Activated naive CD4-positive, alpha-beta T cell treated with anti-CD3 and anti-CD28 coated beads, Interleukin-2, amount 50 U/mL, for 24 hours (primary cell): Measurements from ENCODE around the gene BANK1.

ENCODE experiments used
- H3K27ac Mint-ChIP-seq: one replicate; pipeline ENCODE4 v1.8.0; 2021; ENCODE audit warnings: mild to moderate bottlenecking, mixed read lengths
- H3K27me3 Mint-ChIP-seq: one replicate; pipeline ENCODE4 v1.8.0; 2021; ENCODE audit warnings: mixed read lengths
- H3K36me3 Mint-ChIP-seq: one replicate; pipeline ENCODE4 v1.8.0; 2021; ENCODE audit warnings: mixed read lengths
- H3K4me1 Mint-ChIP-seq: one replicate; pipeline ENCODE4 v1.8.0; 2021; ENCODE audit warnings: mixed read lengths
- H3K4me3 Mint-ChIP-seq: one replicate; pipeline ENCODE4 v1.8.0; 2021; ENCODE audit warnings: mild to moderate bottlenecking, mixed read lengths
- H3K9me3 Mint-ChIP-seq: one replicate; pipeline ENCODE4 v1.8.0; 2021; ENCODE audit warnings: mixed read lengths

Gene BANK1

DNA sequence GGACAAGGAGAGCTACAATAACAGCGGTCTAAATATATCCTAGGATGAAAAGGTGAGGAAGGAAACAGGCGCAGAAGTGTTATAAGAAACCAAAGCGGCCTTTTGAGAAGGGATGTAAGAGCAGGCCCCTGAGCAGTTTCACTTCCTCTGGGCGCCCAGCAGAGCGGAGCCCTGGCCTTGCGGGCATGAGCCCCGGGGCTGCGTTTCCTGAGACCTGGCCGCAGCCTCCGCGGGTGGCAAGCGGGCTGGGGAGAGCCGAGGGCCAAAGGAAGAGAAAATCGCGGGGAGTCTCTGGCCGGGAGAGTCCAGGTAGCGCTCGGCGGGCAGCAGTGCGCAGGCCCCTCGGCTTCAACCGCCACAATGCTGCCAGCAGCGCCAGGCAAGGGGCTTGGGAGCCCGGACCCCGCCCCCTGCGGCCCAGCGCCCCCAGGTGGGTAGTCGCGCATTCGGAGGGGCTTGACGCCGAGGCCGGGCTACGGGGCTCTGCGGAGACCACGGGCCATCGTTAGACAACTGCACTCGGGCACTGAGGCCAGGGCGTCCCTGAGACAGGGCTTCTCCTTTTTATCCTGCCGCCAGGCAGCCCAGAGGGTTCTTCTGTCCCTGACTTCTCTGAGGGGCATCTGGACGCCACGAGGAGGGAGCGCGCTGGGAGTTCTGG lies at the start of gene BANK1:
TSS of gene BANK1 (plus strand) at position 210 of the 661 bp plus-strand sequence. CDS start at position 361, 151 bp downstream.
- Mint-ChIP-seq H3K4me3 (peak within 1 kb of the TSS; percentile 72), H3K27me3 (peaks cover 42% of the 10 kb centered on the region), H3K9me3 (peaks cover 4% of the 10 kb centered on the region), H3K27ac (no peak within 1 kb of the TSS), H3K36me3 (no peaks in the 10 kb centered on the region), H3K4me1 (peaks cover 7% of the 10 kb centered on the region)

DNA sequence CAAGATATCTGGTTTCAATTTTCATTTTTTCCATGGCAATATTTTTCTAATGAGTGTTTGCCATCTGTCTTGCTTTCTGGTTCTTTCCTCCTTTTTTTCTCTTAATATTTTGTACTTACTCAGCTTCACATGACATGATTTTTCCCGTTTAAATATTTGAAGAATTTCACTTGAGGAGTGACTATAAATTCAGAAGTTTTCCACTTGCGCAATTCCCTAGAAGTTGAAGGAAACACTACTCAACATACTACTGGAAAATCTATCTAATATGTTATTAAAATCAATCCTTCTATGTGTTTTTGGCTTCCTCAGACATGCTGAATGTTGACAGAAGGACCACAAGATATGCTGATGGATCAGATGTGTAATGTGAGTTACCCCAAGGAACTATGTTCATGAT lies 36.8 kb upstream of the BANK1 start:
- Mint-ChIP-seq H3K27ac (no peak overlapping the region), H3K36me3 (no peaks in the 10 kb centered on the region), H3K4me1 (no peaks in the 10 kb centered on the region), H3K4me3 (no peak overlapping the region), H3K9me3 (no peaks in the 10 kb centered on the region), H3K27me3 (peaks cover 4% of the 10 kb centered on the region)

- Mint-ChIP-seq H3K9me3 (no peaks in the 10 kb centered on the region), H3K4me3 (no peak overlapping the region), H3K4me1 (no peaks in the 10 kb centered on the region), H3K27ac (no peak overlapping the region), H3K36me3 (no peaks in the 10 kb centered on the region), H3K27me3 (peaks cover 4% of the 10 kb centered on the region)
Observed at GRCh38 chr4:101756181-101756580, 34.3 kb upstream of the BANK1 start.

DNA sequence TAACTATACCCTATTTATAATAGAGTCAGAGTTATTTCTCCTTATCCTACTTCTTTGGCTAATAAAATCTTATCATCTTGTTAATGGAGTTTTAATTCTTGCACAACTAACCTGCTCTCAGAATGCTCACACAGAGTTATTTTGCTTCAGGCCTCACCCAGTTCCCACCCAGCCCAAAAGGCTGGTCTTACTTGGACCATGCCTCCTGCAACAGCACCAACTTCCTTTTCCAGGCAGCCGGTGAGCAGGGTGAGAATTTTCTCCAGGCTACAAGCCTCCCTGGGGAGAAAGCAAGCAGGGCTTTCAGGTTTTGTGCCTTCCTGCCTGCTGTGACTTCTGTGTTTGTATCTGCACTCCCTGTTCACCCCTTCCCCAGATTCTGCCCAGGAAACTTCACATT lies 29.1 kb upstream of the BANK1 start:
- Mint-ChIP-seq H3K4me3 (no peak overlapping the region), H3K36me3 (no peaks in the 10 kb centered on the region), H3K9me3 (peaks cover 2% of the 10 kb centered on the region), H3K27me3 (peaks cover 4% of the 10 kb centered on the region), H3K4me1 (no peaks in the 10 kb centered on the region), H3K27ac (no peak overlapping the region)

DNA sequence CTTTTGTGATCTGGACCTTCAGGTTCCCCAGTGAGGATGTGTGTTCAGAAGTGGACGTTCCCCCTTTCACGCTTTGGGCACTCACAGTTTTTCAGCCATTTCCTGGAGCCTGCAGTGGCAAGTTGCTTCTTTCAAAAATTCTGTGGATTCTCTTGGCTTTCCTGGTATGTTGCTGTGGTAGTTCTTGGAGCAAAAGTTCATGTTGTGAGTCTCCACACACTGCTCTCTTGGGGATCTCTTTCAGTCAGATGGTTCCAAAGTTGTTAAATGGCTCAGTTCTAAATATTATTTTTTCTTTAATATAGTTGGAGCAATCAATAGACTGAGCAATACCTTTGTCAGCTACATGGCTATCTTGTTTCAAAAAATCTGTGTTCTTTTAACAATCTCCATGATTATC lies 28.5 kb upstream of the BANK1 start:
- peaks cover 5% of the 10 kb centered on the region for H3K9me3 Mint-ChIP-seq
- H3K27ac Mint-ChIP-seq = no peak overlapping the region
- no peaks in the 10 kb centered on the region for H3K36me3 Mint-ChIP-seq
- no peaks in the 10 kb centered on the region for H3K4me1 Mint-ChIP-seq
- peaks cover 6% of the 10 kb centered on the region for H3K27me3 Mint-ChIP-seq
- H3K4me3 Mint-ChIP-seq = no peak overlapping the region

DNA sequence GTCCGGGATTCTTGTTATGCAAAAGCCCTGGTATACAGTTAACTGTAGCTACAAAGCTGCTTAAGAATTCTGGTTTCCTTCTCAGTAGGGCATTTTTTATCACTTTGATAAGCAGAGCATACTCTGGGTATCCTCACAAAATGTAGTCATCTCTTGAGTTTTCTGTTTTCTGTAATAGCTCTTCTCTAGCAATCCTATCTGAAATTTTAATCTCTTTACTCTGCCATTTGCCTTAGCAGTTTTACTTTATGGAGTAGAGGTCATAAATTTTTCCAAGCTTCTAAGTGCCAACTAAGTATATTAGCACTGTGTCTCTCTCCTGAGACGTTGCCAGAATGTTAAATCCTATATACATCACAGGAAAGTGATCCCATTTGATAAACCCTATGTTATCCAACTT lies 28.0 kb upstream of the BANK1 start:
- Mint-ChIP-seq H3K4me3 (no peak overlapping the region), H3K27ac (no peak overlapping the region), H3K9me3 (peaks cover 5% of the 10 kb centered on the region), H3K27me3 (peaks cover 6% of the 10 kb centered on the region), H3K4me1 (no peaks in the 10 kb centered on the region), H3K36me3 (no peaks in the 10 kb centered on the region)

GRCh38 chr4:101763576-101763975 lies 27.0 kb upstream of the BANK1 start:
- Mint-ChIP-seq H3K4me1 (no peaks in the 10 kb centered on the region), H3K27me3 (peaks cover 8% of the 10 kb centered on the region), H3K4me3 (no peak overlapping the region), H3K9me3 (peaks cover 5% of the 10 kb centered on the region), H3K27ac (no peak overlapping the region), H3K36me3 (no peaks in the 10 kb centered on the region)

- Mint-ChIP-seq H3K9me3 (peaks cover 27% of the 10 kb centered on the region), H3K4me3 (no peak overlapping the region), H3K4me1 (no peaks in the 10 kb centered on the region), H3K27me3 (peaks cover 17% of the 10 kb centered on the region), H3K36me3 (peaks cover 2% of the 10 kb centered on the region), H3K27ac (no peak overlapping the region)
Observed at GRCh38 chr4:101774807-101775206, 15.7 kb upstream of the BANK1 start.

DNA sequence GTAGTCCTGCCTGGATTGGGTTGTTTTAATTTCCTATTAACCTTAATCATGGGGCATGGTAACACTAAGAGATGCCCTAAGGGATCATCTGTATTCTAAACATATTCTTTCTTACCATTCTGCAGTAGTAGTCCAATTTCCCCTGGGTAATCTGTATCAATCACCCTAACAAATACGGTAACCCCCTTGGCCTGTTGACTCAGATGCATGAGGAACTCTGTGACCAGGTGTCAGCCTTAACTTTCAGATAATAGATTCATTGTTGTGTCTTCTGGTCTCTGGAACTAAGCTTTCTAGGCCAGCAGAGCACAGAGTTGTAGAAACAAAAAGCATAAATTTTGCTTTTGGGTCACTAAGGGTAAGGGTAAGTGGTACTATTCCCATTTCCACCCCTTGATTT lies 13.1 kb upstream of the BANK1 start:
- Mint-ChIP-seq H3K36me3 (no peaks in the 10 kb centered on the region), H3K4me1 (no peaks in the 10 kb centered on the region), H3K4me3 (no peak overlapping the region), H3K27me3 (peaks cover 7% of the 10 kb centered on the region), H3K27ac (no peak overlapping the region), H3K9me3 (peaks cover 11% of the 10 kb centered on the region)

GRCh38 chr4:101780284-101780683 lies 10.2 kb upstream of the BANK1 start:
- H3K27me3 Mint-ChIP-seq = peaks cover 3% of the 10 kb centered on the region
- H3K4me3 Mint-ChIP-seq = no peak overlapping the region
- no peaks in the 10 kb centered on the region for H3K9me3 Mint-ChIP-seq
- no peak overlapping the region for H3K27ac Mint-ChIP-seq
- no peaks in the 10 kb centered on the region for H3K36me3 Mint-ChIP-seq
- H3K4me1 Mint-ChIP-seq = no peaks in the 10 kb centered on the region

- Mint-ChIP-seq H3K27me3 (peaks cover 10% of the 10 kb centered on the region), H3K9me3 (no peaks in the 10 kb centered on the region), H3K4me1 (no peaks in the 10 kb centered on the region), H3K4me3 (no peak overlapping the region), H3K27ac (no peak overlapping the region), H3K36me3 (no peaks in the 10 kb centered on the region)
Observed at GRCh38 chr4:101782546-101782945, 8.0 kb upstream of the BANK1 start.

GRCh38 chr4:101784957-101785356 lies 5.6 kb upstream of the BANK1 start:
- H3K9me3 Mint-ChIP-seq = no peaks in the 10 kb centered on the region
- H3K27ac Mint-ChIP-seq = no peak overlapping the region
- H3K36me3 Mint-ChIP-seq = no peaks in the 10 kb centered on the region
- H3K4me1 Mint-ChIP-seq = peaks cover 1% of the 10 kb centered on the region
- H3K4me3 Mint-ChIP-seq = no peak overlapping the region
- peaks cover 16% of the 10 kb centered on the region for H3K27me3 Mint-ChIP-seq

- Mint-ChIP-seq H3K9me3 (no peaks in the 10 kb centered on the region), H3K4me1 (peaks cover 6% of the 10 kb centered on the region), H3K27ac (no peak overlapping the region), H3K27me3 (peaks cover 18% of the 10 kb centered on the region), H3K4me3 (no peak overlapping the region), H3K36me3 (no peaks in the 10 kb centered on the region)
Observed at GRCh38 chr4:101785486-101785885, 5.0 kb upstream of the BANK1 start.

DNA sequence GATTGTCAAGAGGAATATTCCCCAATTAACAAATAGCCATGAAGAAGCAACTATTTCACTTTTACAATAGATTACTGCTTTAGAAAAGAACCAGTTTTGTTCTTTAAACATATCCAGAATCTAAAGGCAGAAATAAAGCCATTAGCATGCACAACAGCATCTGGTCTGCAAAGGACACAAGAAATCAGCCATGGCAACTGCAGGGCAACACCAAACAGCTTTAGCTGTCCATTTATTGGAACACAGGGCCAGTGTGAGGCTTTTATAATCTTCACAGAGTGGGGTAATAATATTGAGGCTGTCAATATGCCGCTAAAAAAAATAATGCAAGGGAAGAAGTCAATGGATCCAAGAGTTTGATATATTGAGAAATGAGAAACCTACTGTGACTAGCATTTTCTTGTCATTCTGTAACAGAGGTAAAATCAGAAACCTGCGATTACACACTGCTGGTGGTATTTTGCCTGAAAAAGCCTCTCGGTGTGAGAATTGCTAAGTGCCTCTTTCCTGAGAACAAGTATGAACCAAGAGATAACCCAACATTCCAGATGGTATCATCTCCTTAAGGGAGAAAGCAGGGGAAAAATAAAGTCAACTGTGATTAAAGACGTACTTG lies 2.7 kb upstream of the BANK1 start:
- Mint-ChIP-seq H3K27ac (no peak overlapping the region), H3K4me3 (no peak overlapping the region), H3K36me3 (no peaks in the 10 kb centered on the region)

GRCh38 chr4:101791182-101791558 lies 640 bp downstream of the BANK1 start:
- Mint-ChIP-seq H3K36me3 (no peaks in the 10 kb centered on the region), H3K27ac (no peak overlapping the region), H3K27me3 (peaks cover 44% of the 10 kb centered on the region), H3K4me1 (peaks cover 7% of the 10 kb centered on the region), H3K4me3 (peak overlapping the region; percentile 72), H3K9me3 (peaks cover 4% of the 10 kb centered on the region)

More for the DNA sequence above, 2.7 kb upstream of the BANK1 start:
- Mint-ChIP-seq H3K27me3 (peaks cover 28% of the 10 kb centered on the region), H3K4me1 (peaks cover 7% of the 10 kb centered on the region), H3K9me3 (peaks cover 4% of the 10 kb centered on the region)

DNA sequence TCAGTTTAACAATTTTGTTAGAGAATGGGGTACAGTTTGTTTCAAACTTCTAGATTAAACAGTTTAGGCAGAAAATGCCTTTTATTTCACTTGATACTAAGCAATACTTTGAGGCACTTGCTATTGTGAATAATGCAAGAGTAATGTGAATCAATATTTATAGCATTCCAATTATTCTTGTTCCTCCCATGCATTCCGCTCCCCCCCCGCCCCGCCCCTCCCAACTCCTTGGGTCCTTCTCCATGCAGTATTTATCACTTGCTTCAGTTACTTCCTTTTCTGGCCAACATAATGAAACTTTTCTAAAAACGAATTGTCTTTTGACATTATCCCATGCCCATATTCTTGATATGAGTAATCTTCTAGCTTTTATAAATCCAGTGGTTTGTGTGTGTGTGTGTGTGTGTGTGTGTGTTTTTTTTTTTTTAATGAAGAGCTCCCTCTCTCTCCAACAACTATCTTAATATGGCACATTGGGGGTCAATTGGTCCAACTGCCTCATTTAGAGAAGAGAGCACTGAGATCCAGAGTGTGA lies 1.6 kb downstream of the BANK1 start:
- Mint-ChIP-seq H3K27ac (no peak overlapping the region), H3K27me3 (peaks cover 40% of the 10 kb centered on the region), H3K9me3 (peaks cover 4% of the 10 kb centered on the region), H3K36me3 (no peaks in the 10 kb centered on the region), H3K4me3 (no peak overlapping the region), H3K4me1 (peaks cover 7% of the 10 kb centered on the region)
